HepG2 (cell line): ENCODE measurements around the gene IL1RAPL1. TPM values are rescaled to one million over a fixed set of nuclear protein-coding genes. Genes with fewer than 3 reads are reported as not detected.

Source experiments
- ATAC-seq: fragments of 200-7000 bp; cut with Tn5 transposase; 3 replicates; pipeline ENCODE4 v1.9.1; 2020; ENCODE audit warnings: mild to moderate bottlenecking, moderate library complexity
- BruUV-seq: library from RNA; stranded (reverse); fragments of 400-500 nt; replicated peaks from 2 replicates; lab custom pipeline; 2021; lab: Mats Ljungman, UMichigan
- CTCF ChIA-PET: fragments of 300-600 bp; formaldehyde crosslinking; extraction: SDS; loops from one replicate; lab custom pipeline; 2021; ENCODE audit warnings: low total read pairs, inconsistent platforms, low intra/inter-chr PET ratio; lab: Yijun Ruan, JAX
- POLR2A ChIA-PET: fragments of 350-600 bp; sonication (Branson Sonifier 250); formaldehyde crosslinking; loops from one replicate; lab custom pipeline; 2020; ENCODE audit warnings: antibody characterized with exemption, inconsistent platforms; lab: Yijun Ruan, JAX
- DNase-seq: peaks from one replicate; pipeline ENCODE4 v3.0.0-alpha.2; 2015; ENCODE audit warnings: low spot score
- FAIRE-seq: peaks from 3 replicates; lab custom pipeline; 2011; peaks lifted over from hg19 to GRCh38; lab: Jason Lieb, UNC
- H2AFZ ChIP-seq: one replicate; pipeline ENCODE4 v1.6.1; 2011; ENCODE audit warnings: low read length, inconsistent platforms
- H3K27ac ChIP-seq: fragments of 300-600 bp; 3 replicates; pipeline ENCODE4 v1.8.0; 2011; ENCODE audit warnings: mixed run types, mild to moderate bottlenecking, mixed read lengths, low read length, inconsistent platforms; ENCODE audit not compliant: insufficient read depth; ENCODE audit errors: extremely low read length
- H3K27me3 ChIP-seq, 2 experiments: fragments of 200-600 bp in 1 of 2; 2 replicates in 1 of 2; 3 replicates in 1 of 2; pipeline versions ENCODE4 v1.6.0 to v1.8.0; 2011; ENCODE audit warnings: low read length in 2 of 2, mild to moderate bottlenecking in 2 of 2, moderate library complexity in 2 of 2, inconsistent platforms in 1 of 2; ENCODE audit not compliant: insufficient read depth in 2 of 2, control insufficient read depth in 1 of 2
- H3K36me3 ChIP-seq, 2 experiments: fragments of 200-600 bp in 1 of 2; replicated peaks in 1 of 2; 2 replicates in 1 of 2; 3 replicates in 1 of 2; pipeline versions ENCODE4 v1.5.1 to v1.8.0; 2011; ENCODE audit warnings: low read length in 2 of 2, inconsistent platforms in 1 of 2; ENCODE audit not compliant: insufficient read depth in 2 of 2, control insufficient read depth in 1 of 2
- H3K4me1 ChIP-seq: 2 replicates; pipeline ENCODE4 v1.5.1; 2012; ENCODE audit warnings: low read length, inconsistent platforms; ENCODE audit not compliant: insufficient read depth
- H3K4me2 ChIP-seq: 2 replicates; pipeline ENCODE4 v1.6.0; 2011; ENCODE audit warnings: low read depth, low read length, inconsistent platforms
- H3K4me3 ChIP-seq, 3 experiments: fragments of 200-600 bp in 1 of 3; sonication (generic), shearing (Covaris generic) in 1 of 3; replicated peaks in 1 of 3; 2 replicates each; pipeline ENCODE4 v1.5.1; 2011 to 2016; ENCODE audit warnings: low read length in 3 of 3, inconsistent platforms in 2 of 3, low read depth in 2 of 3, mild to moderate bottlenecking in 2 of 3, control low read depth in 1 of 3, mixed read lengths in 1 of 3; ENCODE audit not compliant: insufficient read depth in 1 of 3
- H3K79me2 ChIP-seq: one replicate; pipeline ENCODE4 v1.6.1; 2011; ENCODE audit warnings: low read length, inconsistent platforms; ENCODE audit not compliant: insufficient read depth
- H3K9ac ChIP-seq: 2 replicates; pipeline ENCODE4 v1.6.0; 2011; ENCODE audit warnings: mild to moderate bottlenecking, low read depth, low read length, inconsistent platforms; ENCODE audit not compliant: insufficient read depth
- H3K9me3 ChIP-seq: 2 replicates; pipeline ENCODE4 v1.5.1; 2012; ENCODE audit warnings: mild to moderate bottlenecking, low read length
- H4K20me1 ChIP-seq: 2 replicates; pipeline ENCODE4 v1.6.0; 2011; ENCODE audit warnings: inconsistent platforms, mild to moderate bottlenecking, low read length, moderate library complexity; ENCODE audit not compliant: insufficient read depth
- ATF1 ChIP-seq: IDR thresholded peaks from 2 replicates; pipeline ENCODE4 v1.6.1; 2016; ENCODE audit warnings: mild to moderate bottlenecking, control low read depth
- CENPX ChIP-seq: sonication (generic); formaldehyde crosslinking; IDR thresholded peaks from 2 replicates; pipeline ENCODE4 v1.9.0; 2021; ENCODE audit warnings: mild to moderate bottlenecking, missing genetic modification reagents, moderate library complexity
- KDM4B ChIP-seq: sonication (generic); formaldehyde crosslinking; IDR thresholded peaks from 2 replicates; pipeline ENCODE4 v1.4.0; 2020; ENCODE audit warnings: missing genetic modification reagents
- MTA1 ChIP-seq: sonication (generic); formaldehyde crosslinking; IDR thresholded peaks from 2 replicates; pipeline ENCODE4 v1.4.0; 2020; ENCODE audit warnings: missing genetic modification reagents, mild to moderate bottlenecking, borderline replicate concordance
- SAP130 ChIP-seq: IDR thresholded peaks from 2 replicates; pipeline ENCODE4 v1.6.1; 2016; ENCODE audit warnings: low read depth
- TBX2 ChIP-seq: sonication (generic); formaldehyde crosslinking; IDR thresholded peaks from 2 replicates; pipeline ENCODE4 v1.5.0; 2020; ENCODE audit warnings: missing genetic modification reagents, mild to moderate bottlenecking, borderline replicate concordance
- ZNF367 ChIP-seq: sonication (generic); formaldehyde crosslinking; IDR thresholded peaks from 2 replicates; pipeline ENCODE4 v1.4.0; 2020; ENCODE audit warnings: missing genetic modification reagents, borderline replicate concordance
- ZNF629 ChIP-seq: sonication (generic); formaldehyde crosslinking; conservative IDR thresholded peaks from 2 replicates; pipeline ENCODE4 v1.5.0; 2020; ENCODE audit warnings: missing genetic modification reagents
- ZSCAN31 ChIP-seq: sonication (generic); formaldehyde crosslinking; IDR thresholded peaks from 2 replicates; pipeline ENCODE4 v1.5.0; 2020; ENCODE audit warnings: low read depth, mild to moderate bottlenecking, missing genetic modification reagents
- WGBS: methylation state at CpG from one replicate; pipeline ENCODE4 v1.1.6; 2017; ENCODE audit warnings: low lambda C conversion rate; 5-methylcytosine and 5-hydroxymethylcytosine counted together
- in situ Hi-C: cut with HindIII; loops from 2 replicates; pipeline ENCODE4 v1.10.0; 2017; ENCODE audit warnings: low pct_unique_long_range_greater_than_20kb; ENCODE audit not compliant: extremely low pct_ligation_motif_present
- intact Hi-C: fragments of 100-400 bp; cut with micrococcal nuclease; formaldehyde crosslinking; loops from one replicate; pipeline ENCODE4 v1.10.0; 2022; ENCODE audit not compliant: unreplicated experiment
- polyA plus RNA-seq, 8 experiments: library from polyadenylated mRNA; depleted of rRNA in 3 of 8; stranded (reverse) in 7 of 8; unstranded in 1 of 8; fragments of >200 nt; fragmentation: Illumina TruSeq in 4 of 8; extraction: Trizol in 4 of 8; gene quantifications; 2 replicates each; pipeline versions ENCODE4 v1.2.1 to v1.2.3, GENCODE V29; 2011 to 2016; ENCODE audit warnings: low read depth in 4 of 8, missing spikeins in 1 of 8, mixed read lengths in 1 of 8; ENCODE audit not compliant: insufficient read depth in 1 of 8
- total RNA-seq, 5 experiments: library from RNA; depleted of rRNA; stranded (reverse); fragments of >200 nt; fragmentation: Illumina TruSeq; extraction: Trizol; gene quantifications; 2 replicates each; pipeline ENCODE4 v1.2.3, GENCODE V29; 2016; ENCODE audit warnings: low read depth in 1 of 5
- TF ChIP-seq, protein P1 (sequence below): sonication (generic); formaldehyde crosslinking; IDR thresholded peaks from 2 replicates; pipeline ENCODE4 v1.8.1; 2022; ENCODE audit warnings: mild to moderate bottlenecking, missing genetic modification reagents
- TF ChIP-seq, protein P2 (sequence below): sonication (generic); formaldehyde crosslinking; IDR thresholded peaks from 2 replicates; pipeline ENCODE4 v1.8.0; 2023; ENCODE audit warnings: mild to moderate bottlenecking, missing genetic modification reagents
- TF ChIP-seq, protein P3 (sequence below): sonication (generic); formaldehyde crosslinking; IDR thresholded peaks from 2 replicates; pipeline ENCODE4 v1.5.0; 2020; ENCODE audit warnings: mild to moderate bottlenecking, missing genetic modification reagents, borderline replicate concordance

The IL1RAPL1 gene
- total and polyA plus RNA-seq, 2 of the 13 experiments (the other 11 are each of a cell fraction or from before 2014, with no cell fraction given): 0.04 TPM; not detected in 1

DNA sequence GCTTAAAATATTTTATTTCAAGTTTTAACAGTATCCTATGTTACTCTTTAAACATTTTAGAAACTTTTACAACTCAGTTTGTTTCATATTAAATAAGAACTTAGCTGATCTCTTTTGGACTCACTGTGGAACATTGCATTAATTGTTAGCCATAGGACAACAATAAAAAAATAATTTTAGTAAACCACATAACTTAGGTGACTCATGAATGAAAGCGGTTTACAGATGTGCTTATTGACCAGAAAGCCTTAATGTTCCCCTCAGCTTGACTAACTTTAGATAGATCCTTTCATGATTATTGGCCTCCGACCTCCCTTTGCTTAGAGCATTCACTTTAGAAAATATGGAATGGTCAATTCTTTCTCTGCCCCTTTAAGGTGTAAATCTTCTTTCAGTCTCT, 844.6 kb downstream of the IL1RAPL1 start:
- WGBS: 20% methylated on average over 2 of the region's 2 CpGs
- H3K79me2 ChIP-seq: no peaks in the 10 kb centered on the region
- H3K4me2 ChIP-seq: no peak overlapping the region
- H2AFZ ChIP-seq: no peak overlapping the region
- ChIA-PET POLR2A (no interaction called here), CTCF (no interaction called here)
- TF ChIP-seq, protein P1, sequence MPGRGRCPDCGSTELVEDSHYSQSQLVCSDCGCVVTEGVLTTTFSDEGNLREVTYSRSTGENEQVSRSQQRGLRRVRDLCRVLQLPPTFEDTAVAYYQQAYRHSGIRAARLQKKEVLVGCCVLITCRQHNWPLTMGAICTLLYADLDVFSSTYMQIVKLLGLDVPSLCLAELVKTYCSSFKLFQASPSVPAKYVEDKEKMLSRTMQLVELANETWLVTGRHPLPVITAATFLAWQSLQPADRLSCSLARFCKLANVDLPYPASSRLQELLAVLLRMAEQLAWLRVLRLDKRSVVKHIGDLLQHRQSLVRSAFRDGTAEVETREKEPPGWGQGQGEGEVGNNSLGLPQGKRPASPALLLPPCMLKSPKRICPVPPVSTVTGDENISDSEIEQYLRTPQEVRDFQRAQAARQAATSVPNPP (CRISPR knock-in tag): no peak
- TF ChIP-seq KDM4B (CRISPR knock-in tag) (no peak), ZSCAN31 (no peak), ZNF629 (no peak), CENPX (no peak), TBX2 (CRISPR knock-in tag) (no peak), ZNF367 (CRISPR knock-in tag) (no peak), ATF1 (CRISPR knock-in tag) (no peak), MTA1 (no peak), SAP130 (CRISPR knock-in tag) (no peak)
- TF ChIP-seq, protein P2, sequence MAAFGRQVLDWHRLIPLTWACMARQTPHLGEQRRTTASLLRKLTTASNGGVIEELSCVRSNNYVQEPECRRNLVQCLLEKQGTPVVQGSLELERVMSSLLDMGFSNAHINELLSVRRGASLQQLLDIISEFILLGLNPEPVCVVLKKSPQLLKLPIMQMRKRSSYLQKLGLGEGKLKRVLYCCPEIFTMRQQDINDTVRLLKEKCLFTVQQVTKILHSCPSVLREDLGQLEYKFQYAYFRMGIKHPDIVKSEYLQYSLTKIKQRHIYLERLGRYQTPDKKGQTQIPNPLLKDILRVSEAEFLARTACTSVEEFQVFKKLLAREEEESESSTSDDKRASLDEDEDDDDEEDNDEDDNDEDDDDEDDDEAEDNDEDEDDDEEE (CRISPR knock-in tag): no peak
- TF ChIP-seq, protein P3, sequence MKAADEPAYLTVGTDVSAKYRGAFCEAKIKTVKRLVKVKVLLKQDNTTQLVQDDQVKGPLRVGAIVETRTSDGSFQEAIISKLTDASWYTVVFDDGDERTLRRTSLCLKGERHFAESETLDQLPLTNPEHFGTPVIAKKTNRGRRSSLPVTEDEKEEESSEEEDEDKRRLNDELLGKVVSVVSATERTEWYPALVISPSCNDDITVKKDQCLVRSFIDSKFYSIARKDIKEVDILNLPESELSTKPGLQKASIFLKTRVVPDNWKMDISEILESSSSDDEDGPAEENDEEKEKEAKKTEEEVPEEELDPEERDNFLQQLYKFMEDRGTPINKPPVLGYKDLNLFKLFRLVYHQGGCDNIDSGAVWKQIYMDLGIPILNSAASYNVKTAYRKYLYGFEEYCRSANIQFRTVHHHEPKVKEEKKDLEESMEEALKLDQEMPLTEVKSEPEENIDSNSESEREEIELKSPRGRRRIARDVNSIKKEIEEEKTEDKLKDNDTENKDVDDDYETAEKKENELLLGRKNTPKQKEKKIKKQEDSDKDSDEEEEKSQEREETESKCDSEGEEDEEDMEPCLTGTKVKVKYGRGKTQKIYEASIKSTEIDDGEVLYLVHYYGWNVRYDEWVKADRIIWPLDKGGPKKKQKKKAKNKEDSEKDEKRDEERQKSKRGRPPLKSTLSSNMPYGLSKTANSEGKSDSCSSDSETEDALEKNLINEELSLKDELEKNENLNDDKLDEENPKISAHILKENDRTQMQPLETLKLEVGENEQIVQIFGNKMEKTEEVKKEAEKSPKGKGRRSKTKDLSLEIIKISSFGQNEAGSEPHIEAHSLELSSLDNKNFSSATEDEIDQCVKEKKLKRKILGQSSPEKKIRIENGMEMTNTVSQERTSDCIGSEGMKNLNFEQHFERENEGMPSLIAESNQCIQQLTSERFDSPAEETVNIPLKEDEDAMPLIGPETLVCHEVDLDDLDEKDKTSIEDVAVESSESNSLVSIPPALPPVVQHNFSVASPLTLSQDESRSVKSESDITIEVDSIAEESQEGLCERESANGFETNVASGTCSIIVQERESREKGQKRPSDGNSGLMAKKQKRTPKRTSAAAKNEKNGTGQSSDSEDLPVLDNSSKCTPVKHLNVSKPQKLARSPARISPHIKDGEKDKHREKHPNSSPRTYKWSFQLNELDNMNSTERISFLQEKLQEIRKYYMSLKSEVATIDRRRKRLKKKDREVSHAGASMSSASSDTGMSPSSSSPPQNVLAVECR (CRISPR knock-in tag): no peak
- in situ Hi-C loops: no loop called here
- H3K36me3 ChIP-seq: no peaks in the 10 kb centered on the region
- no peak overlapping the region for H3K4me3 ChIP-seq
- H3K4me1 ChIP-seq: no peaks in the 10 kb centered on the region
- H3K9ac ChIP-seq: no peak overlapping the region
- no peak overlapping the region for H3K27ac ChIP-seq
- BruUV-seq: no TSS peak
- no peak for ATAC-seq
- no peak for FAIRE-seq
- peaks cover 9% of the 10 kb centered on the region; the same call in 1 of the 2 replicates for H3K9me3 ChIP-seq
- intact Hi-C loops: no loop called here
- no peaks in the 10 kb centered on the region for H4K20me1 ChIP-seq
- no peak for DNase-seq
- H3K27me3 ChIP-seq: no peaks in the 10 kb centered on the region
